ENCODE results near the gene XYLT2.

XYLT2 gene

DNA sequence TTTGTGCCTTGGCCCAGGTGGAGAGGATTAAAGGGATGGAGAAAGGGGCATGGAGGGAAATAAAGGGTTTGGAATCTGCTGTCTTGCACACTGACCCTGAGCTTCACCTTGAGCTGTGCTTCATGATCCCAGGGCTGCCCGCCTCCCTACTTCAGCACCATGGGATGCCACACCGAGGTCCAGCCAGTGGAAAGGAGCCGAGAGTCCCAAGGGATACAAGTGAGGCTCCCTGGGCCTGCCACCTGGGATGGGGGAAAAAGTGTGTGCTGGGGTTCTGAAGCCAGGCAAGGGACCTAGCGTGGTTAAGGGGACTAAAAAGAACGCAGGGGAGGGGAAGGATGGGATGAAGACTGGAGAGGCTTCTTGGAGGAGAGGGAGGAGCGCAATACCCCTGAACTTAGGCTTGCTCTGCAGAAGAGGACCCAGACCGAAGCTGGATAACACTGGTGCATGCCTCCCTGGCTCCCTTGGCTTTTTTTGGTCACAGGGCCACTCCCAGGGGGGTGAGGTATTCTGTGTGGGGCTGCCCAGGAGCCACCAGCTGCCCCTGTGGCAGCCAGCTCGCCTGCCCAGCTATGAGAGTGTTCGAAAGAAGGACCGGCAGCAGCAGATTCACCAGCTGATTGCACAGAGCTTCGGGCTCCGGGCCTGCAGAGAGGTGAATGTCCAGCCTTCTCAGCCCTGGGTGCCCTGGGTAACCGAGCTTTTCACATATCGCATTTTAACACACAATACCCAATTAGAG is 19.9 kb downstream of the XYLT2 start:
- no peak for DNase-seq

- no peak for DNase-seq
Observed at GRCh38 chr17:50367401-50367800, 21.5 kb downstream of the XYLT2 start.

GRCh38 chr17:50370052-50370451 is 24.1 kb downstream of the XYLT2 start:
- no peak for DNase-seq

- no peak for DNase-seq
Observed at GRCh38 chr17:50371526-50371925, 25.6 kb downstream of the XYLT2 start.

DNA sequence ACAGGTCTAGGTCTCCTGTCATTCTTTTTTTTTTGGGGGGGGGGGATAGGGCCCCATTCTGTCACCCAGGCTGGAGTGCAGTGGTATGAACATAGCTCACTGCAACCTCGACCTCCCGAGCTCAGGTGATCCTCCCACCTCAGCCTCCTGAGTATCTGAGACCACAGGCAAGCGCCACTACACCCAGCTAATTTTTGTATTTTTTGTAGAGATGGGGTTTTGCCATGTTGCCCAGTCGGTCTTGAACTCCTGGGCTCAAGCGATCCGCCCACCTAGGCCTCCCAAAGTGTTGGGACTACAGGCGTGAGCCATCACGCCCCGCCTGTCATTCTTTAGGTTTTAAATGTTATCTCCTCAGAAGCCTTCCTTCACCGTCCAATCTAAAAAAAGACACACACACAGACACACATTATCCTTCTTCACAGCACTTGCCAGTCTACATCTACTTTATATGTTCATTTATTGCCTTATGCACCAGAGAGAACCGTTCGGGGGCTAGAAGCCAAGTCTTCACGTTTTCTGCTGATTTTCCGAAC is 26.4 kb downstream of the XYLT2 start:
- no peak for DNase-seq

- DNase-seq = peak; percentile 88
Observed at GRCh38 chr17:50372758-50373556, 27.0 kb downstream of the XYLT2 start, which contains the start of the genes EME1 and MRPL27. EME1 (plus strand) TSS chr17:50373229; CDS start chr17:50375209, 1,980 bp downstream. MRPL27 (minus strand) TSS chr17:50373184; CDS start chr17:50373170, 14 bp downstream.

- DNase-seq = no peak
Observed at GRCh38 chr17:50373705-50374104, 27.8 kb downstream of the XYLT2 start.

GRCh38 chr17:50375858-50376538 is 30.1 kb downstream of the XYLT2 start:
- DNase-seq = peak; percentile 90

GRCh38 chr17:50379351-50380132 is 33.6 kb downstream of the XYLT2 start:
- DNase-seq = no peak

GRCh38 chr17:50380369-50381259 is 34.7 kb downstream of the XYLT2 start:
- DNase-seq = no peak

GRCh38 chr17:50381260-50381815 is 35.4 kb downstream of the XYLT2 start:
- DNase-seq = no peak

DNA sequence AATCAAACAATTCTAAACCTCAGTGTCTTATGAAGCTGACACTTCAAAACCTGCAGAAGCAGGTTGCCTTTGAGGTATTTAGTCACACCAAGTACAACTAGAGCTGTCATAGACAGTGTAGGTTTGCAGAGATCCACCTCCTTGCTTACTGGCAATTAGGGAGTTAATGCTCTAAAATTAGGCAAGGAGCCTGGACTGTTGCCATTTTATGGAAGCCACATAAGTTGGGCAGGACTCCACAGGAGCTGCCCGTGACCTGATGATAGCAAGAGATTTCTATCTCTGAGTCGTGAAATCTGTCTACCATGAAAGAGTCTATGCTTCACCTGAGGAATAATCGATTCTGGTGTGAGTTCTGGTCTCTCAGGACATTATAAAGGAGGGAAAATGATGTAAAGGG is 36.0 kb downstream of the XYLT2 start:
- no peak for DNase-seq

- no peak for DNase-seq
Observed at GRCh38 chr17:50382931-50383330, 37.0 kb downstream of the XYLT2 start.

GRCh38 chr17:50386510-50386909 is 40.6 kb downstream of the XYLT2 start:
- DNase-seq = no peak

DNA sequence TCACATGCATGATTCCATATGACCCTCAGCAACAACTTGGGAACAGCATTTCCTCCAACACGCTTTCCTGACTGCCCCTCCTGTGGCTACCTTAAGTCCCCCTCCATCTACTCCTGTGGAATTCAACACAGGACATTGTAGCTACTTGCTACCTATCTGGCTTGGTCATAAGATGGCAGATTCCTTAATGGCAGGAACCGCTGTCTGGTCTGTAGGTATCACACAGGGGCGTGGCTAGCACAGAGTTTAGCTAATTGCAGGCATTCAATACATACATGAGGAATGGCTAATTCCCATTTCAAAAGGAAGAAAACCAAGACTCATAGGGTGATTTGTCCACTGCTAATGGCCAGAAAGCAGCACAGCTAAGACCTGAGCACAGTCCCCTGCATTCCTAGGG is 42.8 kb downstream of the XYLT2 start:
- DNase-seq = no peak

GRCh38 chr17:50389534-50389933 is 43.6 kb downstream of the XYLT2 start:
- DNase-seq = no peak

DNA sequence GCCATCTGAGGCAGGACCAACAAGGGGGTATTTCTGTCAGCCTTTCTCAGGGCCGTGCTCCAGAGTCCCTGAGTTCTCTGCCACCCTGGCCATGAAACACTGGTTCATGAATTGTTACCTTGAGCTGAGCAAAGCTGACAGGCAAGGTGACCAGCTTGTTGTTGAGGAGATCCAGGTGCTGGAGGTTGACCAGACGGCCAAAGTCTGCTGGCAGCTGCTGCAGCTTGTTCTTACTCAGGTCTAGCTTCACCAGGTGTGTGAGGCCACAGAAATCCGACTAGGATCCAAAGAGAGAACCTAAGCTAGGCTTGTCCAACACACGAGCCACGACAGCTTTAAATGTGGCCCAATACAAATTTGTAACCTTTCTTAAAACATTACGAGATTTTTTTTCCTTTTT is 46.7 kb downstream of the XYLT2 start:
- DNase-seq = no peak

DNA sequence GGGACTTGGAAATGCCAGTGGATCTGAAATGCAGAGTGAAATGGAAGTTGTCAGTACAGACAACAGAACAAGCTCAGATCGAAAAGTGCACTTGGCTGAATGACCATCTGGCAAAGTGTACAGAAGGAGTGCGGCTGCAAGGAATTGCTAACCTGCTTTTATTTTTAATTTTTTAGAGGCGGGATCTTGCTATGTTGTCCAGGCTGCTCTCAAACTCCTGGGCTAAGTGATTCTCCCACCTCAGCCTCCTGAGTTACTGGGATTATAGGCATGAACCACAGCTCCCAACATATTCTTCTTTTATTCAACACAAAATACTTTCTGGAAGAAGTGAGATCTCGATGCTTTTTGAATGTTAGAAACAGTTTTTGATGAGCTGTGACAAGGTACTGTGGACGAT is 47.8 kb downstream of the XYLT2 start:
- DNase-seq = no peak

GRCh38 chr17:50394711-50395110 is 48.8 kb downstream of the XYLT2 start:
- no peak for DNase-seq

GRCh38 chr17:50396261-50397110 is 50.6 kb downstream of the XYLT2 start:
- DNase-seq = peak; percentile 46
